Liver (tissue), 9 donors: Measurements from ENCODE around the gene MTX1. TPM values are rescaled to one million over a fixed set of nuclear protein-coding genes. Genes with fewer than 3 reads are reported as not detected.

Experiments
- DNase-seq: peaks from one replicate; pipeline ENCODE4 v3.0.0-alpha.2; 2017; ENCODE audit warnings: low spot score
- H3K27ac ChIP-seq, 2 donors: one replicate each; pipeline ENCODE4 v1.7.0; 2013; ENCODE audit warnings: inconsistent platforms in 2 of 2, low read length in 2 of 2, control low read depth in 1 of 2, low read depth in 1 of 2, mild to moderate bottlenecking in 1 of 2
- H3K27me3 ChIP-seq, 4 donors: one replicate each; pipeline versions ENCODE4 v1.6.1 to v1.7.0; 2013; ENCODE audit warnings: low read length in 3 of 4, inconsistent platforms in 1 of 4, mild to moderate bottlenecking in 1 of 4, moderate library complexity in 1 of 4; ENCODE audit not compliant: control insufficient read depth in 4 of 4, insufficient read depth in 4 of 4
- H3K36me3 ChIP-seq, 4 donors: one replicate each; pipeline versions ENCODE4 v1.6.1 to v1.7.0; 2013; ENCODE audit warnings: low read length in 3 of 4, mild to moderate bottlenecking in 3 of 4, low read depth in 1 of 4, moderate library complexity in 1 of 4; ENCODE audit not compliant: control insufficient read depth in 4 of 4, insufficient read depth in 3 of 4
- H3K4me1 ChIP-seq, 4 donors: one replicate each; pipeline versions ENCODE4 v1.6.1 to v1.7.0; 2013; ENCODE audit warnings: low read length in 3 of 4, mild to moderate bottlenecking in 3 of 4, moderate library complexity in 1 of 4; ENCODE audit not compliant: control insufficient read depth in 4 of 4, insufficient read depth in 4 of 4
- H3K4me3 ChIP-seq, 3 donors: one replicate each; pipeline versions ENCODE4 v1.6.1 to v1.7.0; 2013; ENCODE audit warnings: low read length in 3 of 3, control low read depth in 1 of 3, low read depth in 1 of 3, mild to moderate bottlenecking in 1 of 3
- H3K9ac ChIP-seq, 2 donors: one replicate each; pipeline ENCODE4 v1.7.0; 2013; ENCODE audit warnings: low read length in 2 of 2, mild to moderate bottlenecking in 2 of 2, moderate library complexity in 2 of 2, control low read depth in 1 of 2, low read depth in 1 of 2
- H3K9me3 ChIP-seq, 4 donors: one replicate each; pipeline versions ENCODE4 v1.6.1 to v1.7.0; 2013; ENCODE audit warnings: low read length in 3 of 4; ENCODE audit not compliant: control insufficient read depth in 4 of 4
- CTCF ChIP-seq: fragments of 150-350 bp; IDR thresholded peaks from 2 replicates; pipeline ENCODE4 v1.5.1; 2017; ENCODE audit warnings: improper control_type of control experiment, low read depth, low read length; ENCODE audit not compliant: missing input control
- FOXA1 ChIP-seq: IDR thresholded peaks from 2 replicates; pipeline ENCODE4 v1.6.1; 2016; ENCODE audit warnings: antibody characterized with exemption
- HNF4A ChIP-seq, 2 donors: conservative IDR thresholded peaks; 2 replicates each; pipeline ENCODE4 v1.6.1; 2016; ENCODE audit warnings: antibody characterized with exemption in 2 of 2, mild to moderate bottlenecking in 2 of 2
- NR2F2 ChIP-seq: IDR thresholded peaks from 2 replicates; pipeline ENCODE4 v1.6.1; 2016; ENCODE audit warnings: antibody characterized with exemption
- RAD21 ChIP-seq, 2 donors: IDR thresholded peaks; 2 replicates each; pipeline ENCODE4 v1.6.1; 2016; ENCODE audit warnings: antibody characterized with exemption in 2 of 2, mild to moderate bottlenecking in 2 of 2
- REST ChIP-seq: IDR thresholded peaks from 2 replicates; pipeline ENCODE4 v1.6.1; 2016; ENCODE audit warnings: antibody characterized with exemption, mild to moderate bottlenecking
- RXRA ChIP-seq, 2 donors: IDR thresholded peaks; 2 replicates each; pipeline ENCODE4 v1.6.1; 2017 to 2018; ENCODE audit warnings: antibody characterized with exemption in 2 of 2, mild to moderate bottlenecking in 1 of 2
- TAF1 ChIP-seq: conservative IDR thresholded peaks from 2 replicates; pipeline ENCODE4 v1.6.1; 2016; ENCODE audit warnings: antibody characterized with exemption, mild to moderate bottlenecking
- ZBTB33 ChIP-seq: IDR thresholded peaks from 2 replicates; pipeline ENCODE4 v1.6.1; 2016; ENCODE audit warnings: antibody characterized with exemption
- WGBS: extraction: QIAGEN DNeasy Blood & Tissue Kit; methylation state at CpG from one replicate; pipeline ENCODE4 v1.1.7; 2013; 5-methylcytosine and 5-hydroxymethylcytosine counted together
- polyA plus RNA-seq, 2 donors: library from polyadenylated mRNA; stranded (reverse) in 1 of 2; unstranded in 1 of 2; fragments of 200-250 nt in 1 of 2; fragments of >200 nt in 1 of 2; fragmentation: Nextera tagmentation in 1 of 2; extraction: Ambion mirVana in 1 of 2; gene quantifications; one replicate each; pipeline versions ENCODE4 v1.2.1 to v1.2.3, GENCODE V29; 2013 to 2015
- total RNA-seq, 2 donors: library from RNA; depleted of rRNA; stranded (reverse); fragments of >200 nt; gene quantifications; one replicate each; pipeline ENCODE4 v1.2.3, GENCODE V29; 2014
- donor health status: healthy.
- donor health status: healthy.
- donor health status: healthy.
- donor health status: healthy.
- donor health status: healthy.

The MTX1 gene
- total and polyA plus RNA-seq, 4 donors: 19.6 to 38.4 (median 28.5) TPM

GRCh38 chr1:155176544-155177071 lies 31.9 kb upstream of the MTX1 start:
- peaks cover 0 to 3% (median 0%) of the 10 kb centered on the region in 4 donors for H3K27me3 ChIP-seq
- no peaks in the 10 kb centered on the region for H3K9me3 ChIP-seq
- no peaks in the 10 kb centered on the region for H3K36me3 ChIP-seq
- peaks cover 0 to 10% (median 7%) of the 10 kb centered on the region in 4 donors for H3K4me1 ChIP-seq
- TF ChIP-seq RAD21 (IDR thresholded peaks at IDR 0.05) (peak; percentile 68 to 83), TAF1 (no peak), CTCF (peak; percentile 91)
- no peak overlapping the region for H3K9ac ChIP-seq
- no peak overlapping the region for H3K27ac ChIP-seq
- WGBS: 61% methylated on average over 8 of the region's 8 CpGs
- DNase-seq: peak; percentile 89
- no peak overlapping the region for H3K4me3 ChIP-seq

- TF ChIP-seq NR2F2 (no peak), FOXA1 (no peak), RXRA (IDR thresholded peaks at IDR 0.05) (no peak), HNF4A (conservative IDR thresholded peaks at IDR 0.05) (no peak), REST (no peak), ZBTB33 (no peak), RAD21 (IDR thresholded peaks at IDR 0.05) (no peak)
- H3K9ac ChIP-seq: no peak overlapping the region
- no peaks in the 10 kb centered on the region for H3K36me3 ChIP-seq
- H3K27me3 ChIP-seq: peaks cover 0 to 3% (median 0%) of the 10 kb centered on the region in 4 donors
- peaks cover 0 to 6% (median 4%) of the 10 kb centered on the region in 4 donors for H3K4me1 ChIP-seq
- no peak overlapping the region for H3K4me3 ChIP-seq
- no peaks in the 10 kb centered on the region for H3K9me3 ChIP-seq
- peak; percentile 32 for DNase-seq
- 86% methylated on average over 11 of the region's 11 CpGs for WGBS
- H3K27ac ChIP-seq: no peak overlapping the region
Measured at GRCh38 chr1:155177192-155177917, 31.1 kb upstream of the MTX1 start.
